ENCODE data around the gene LHX6.

LHX6 gene

GRCh38 chr9:122228568-122229484, at the start of gene LHX6:
TSS of gene LHX6 (minus strand) at chr9:122228957. CDS start at chr9:122228740, 217 bp downstream.
- Mint-ChIP-seq H3K27me3 (ENCODE audit: low read depth) (peaks cover 60% of the 10 kb centered on the region), H3K4me1 (peaks cover 9% of the 10 kb centered on the region), H3K36me3 (ENCODE audit: low read depth) (no peaks in the 10 kb centered on the region), H3K4me3 (peak within 1 kb of the TSS; percentile 60 to 70 (median 62)), H3K9me3 (peaks cover 3% of the 10 kb centered on the region), H3K27ac (no peak within 1 kb of the TSS)
- TF ChIP-seq CTCF (IDR thresholded peaks at IDR 0.05; ENCODE audit: unreplicated experiment in 3 of 3), result no peak

GRCh38 chr9:122277285-122277897, 48.6 kb upstream of the LHX6 start:
- Mint-ChIP-seq H3K27me3 (ENCODE audit: low read depth) (no peaks in the 10 kb centered on the region), H3K36me3 (ENCODE audit: low read depth) (peaks cover 75% of the 10 kb centered on the region), H3K9me3 (peaks cover 22% of the 10 kb centered on the region), H3K4me3 (no peak overlapping the region), H3K4me1 (peaks cover 7% of the 10 kb centered on the region), H3K27ac (no peak overlapping the region)
- TF ChIP-seq CTCF (IDR thresholded peaks at IDR 0.05; ENCODE audit: unreplicated experiment in 3 of 3), result no peak

- peaks cover 81% of the 10 kb centered on the region for H3K36me3 Mint-ChIP-seq (ENCODE audit: low read depth)
- H3K9me3 Mint-ChIP-seq, result peaks cover 22% of the 10 kb centered on the region
- no peaks in the 10 kb centered on the region for H3K4me1 Mint-ChIP-seq
- no peak overlapping the region for H3K27ac Mint-ChIP-seq
- TF ChIP-seq CTCF (IDR thresholded peaks at IDR 0.05; ENCODE audit: unreplicated experiment in 3 of 3), result no peak
- H3K4me3 Mint-ChIP-seq, result no peak overlapping the region
- H3K27me3 Mint-ChIP-seq (ENCODE audit: low read depth), result no peaks in the 10 kb centered on the region
Observed at GRCh38 chr9:122276096-122276495, 47.3 kb upstream of the LHX6 start.

- Mint-ChIP-seq H3K4me1 (no peaks in the 10 kb centered on the region), H3K9me3 (peaks cover 22% of the 10 kb centered on the region), H3K36me3 (ENCODE audit: low read depth) (peaks cover 74% of the 10 kb centered on the region), H3K27me3 (ENCODE audit: low read depth) (no peaks in the 10 kb centered on the region), H3K27ac (no peak overlapping the region), H3K4me3 (no peak overlapping the region)
- no peak for TF ChIP-seq CTCF (IDR thresholded peaks at IDR 0.05; ENCODE audit: unreplicated experiment in 3 of 3)
Observed at GRCh38 chr9:122274055-122274454, 45.3 kb upstream of the LHX6 start.

- no peak overlapping the region for H3K27ac Mint-ChIP-seq
- H3K4me1 Mint-ChIP-seq, result peaks cover 24% of the 10 kb centered on the region
Observed at GRCh38 chr9:122268041-122268814, 39.5 kb upstream of the LHX6 start.

More at GRCh38 chr9:122268041-122268814, 39.5 kb upstream of the LHX6 start:
- TF ChIP-seq CTCF (IDR thresholded peaks at IDR 0.05; ENCODE audit: unreplicated experiment in 3 of 3), result no peak
- Mint-ChIP-seq H3K36me3 (ENCODE audit: low read depth) (peaks cover 22% of the 10 kb centered on the region), H3K27me3 (ENCODE audit: low read depth) (no peaks in the 10 kb centered on the region), H3K4me3 (peak overlapping the region in 1 of 3 experiments; percentile 61), H3K9me3 (no peaks in the 10 kb centered on the region)

All from nephron (organoid).